Lower leg skin (tissue), 4 donors: ENCODE measurements around the gene NR1D2. TPM values are rescaled to one million over a fixed set of nuclear protein-coding genes. Genes with fewer than 3 reads are reported as not detected.
A peak's percentile ranks its signal among the peaks of the same experiment; 100 is the strongest.

ENCODE experiments used
- DNase-seq, 2 donors: peaks; one replicate each; pipeline ENCODE4 v3.0.0-alpha.2; 2019; ENCODE audit warnings: low spot score in 2 of 2
- H3K4me3 ChIP-seq: fragments of 200-600 bp; sonication (generic); 2 replicates; pipeline ENCODE4 v1.5.1; 2017; ENCODE audit warnings: mild to moderate bottlenecking, low read depth; ENCODE audit not compliant: poor library complexity, severe bottlenecking
- CTCF ChIP-seq, 3 donors: fragments of 450-650 bp; IDR thresholded peaks; one replicate each; pipeline ENCODE4 v1.5.1; 2016; ENCODE audit warnings: antibody characterized with exemption in 3 of 3, mild to moderate bottlenecking in 3 of 3, moderate library complexity in 2 of 3
- POLR2A ChIP-seq, 2 donors: fragments of 450-650 bp; IDR thresholded peaks; one replicate each; pipeline ENCODE4 v1.6.1; 2016 to 2017; ENCODE audit warnings: antibody characterized with exemption in 2 of 2, mild to moderate bottlenecking in 1 of 2, moderate library complexity in 1 of 2
- WGBS, 2 donors: methylation state at CpG; one replicate each; pipeline ENCODE4 v1.1.5; 2018; 5-methylcytosine and 5-hydroxymethylcytosine counted together
- intact Hi-C: fragments of 100-400 bp; cut with DNase I; formaldehyde crosslinking; loops from one replicate; pipeline ENCODE4 v1.15.0; 2023; ENCODE audit warnings: low total_unique reads
- total RNA-seq, 4 donors: library from RNA; depleted of rRNA; stranded (reverse); fragments of >200 nt; gene quantifications; one replicate each; pipeline ENCODE4 v1.1.0, GENCODE V29; 2016

The NR1D2 gene
- total RNA-seq, 4 donors from 2014 or later: 35.4 to 52.1 (median 42.1) TPM

- WGBS, 2 donors: 74 to 89% methylated on average over 5 of the region's 5 CpGs
These were observed 4.3 kb upstream of the NR1D2 start for GRCh38 chr3:23940775-23941174.

DNA sequence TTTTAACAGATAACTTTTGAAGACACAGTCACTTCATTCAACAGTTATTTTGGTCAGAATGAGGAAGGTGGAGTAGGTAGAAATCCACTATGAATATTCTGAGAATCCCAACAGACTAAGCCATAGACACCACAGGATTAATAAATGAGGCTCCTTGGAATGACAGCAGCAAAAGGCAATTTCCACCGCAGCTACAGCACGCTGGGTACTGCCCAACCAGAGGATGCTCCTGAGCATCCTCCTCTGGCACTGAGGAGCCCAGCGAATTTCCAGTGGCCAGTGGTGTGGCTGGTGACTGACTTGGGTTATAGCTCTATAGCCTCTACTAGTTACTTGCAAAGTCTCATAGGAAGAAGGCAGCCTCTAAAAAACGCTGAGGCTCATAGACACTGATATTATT, 3.6 kb upstream of the NR1D2 start:
- 85 to 89% methylated on average over 4 of the region's 4 CpGs for WGBS, 2 donors
- intact Hi-C loops: no loop called here
- DNase-seq: no peak
- H3K4me3 ChIP-seq: no peak overlapping the region
- no peak for TF ChIP-seq CTCF (IDR thresholded peaks at IDR 0.05)
- no peak for TF ChIP-seq POLR2A (IDR thresholded peaks at IDR 0.05)

More at GRCh38 chr3:23940775-23941174, 4.3 kb upstream of the NR1D2 start:
- intact Hi-C loops: no loop called here
- H3K4me3 ChIP-seq: no peak overlapping the region
- DNase-seq: no peak
- no peak for TF ChIP-seq CTCF (IDR thresholded peaks at IDR 0.05)
- TF ChIP-seq POLR2A (IDR thresholded peaks at IDR 0.05): no peak

- TF ChIP-seq CTCF (IDR thresholded peaks at IDR 0.05) (no peak), POLR2A (IDR thresholded peaks at IDR 0.05) (no peak)
- DNase-seq: no peak
- intact Hi-C loops: no loop called here
- 90 to 91% methylated on average over 11 of the region's 11 CpGs for WGBS, 2 donors
- no peak overlapping the region for H3K4me3 ChIP-seq
These were observed 2.5 kb upstream of the NR1D2 start for GRCh38 chr3:23942546-23942945.

- TF ChIP-seq POLR2A (IDR thresholded peaks at IDR 0.05) (no peak), CTCF (IDR thresholded peaks at IDR 0.05) (no peak)
- intact Hi-C loops: no loop called here
- 7 to 8% methylated on average over 13 of the region's 13 CpGs for WGBS, 2 donors
- no peak for DNase-seq
- H3K4me3 ChIP-seq: peak overlapping the region; percentile 63
These were observed 891 bp upstream of the NR1D2 start for GRCh38 chr3:23944007-23944783.

GRCh38 chr3:23945663-23945912, 502 bp downstream of the NR1D2 start:
- DNase-seq: no peak
- intact Hi-C loops: no loop called here
- TF ChIP-seq CTCF (IDR thresholded peaks at IDR 0.05): no peak
- TF ChIP-seq POLR2A (IDR thresholded peaks at IDR 0.05): no peak
- H3K4me3 ChIP-seq: peak overlapping the region; percentile 69
- WGBS, 2 donors: 0 to 1% methylated on average over 8 to 17 of the region's 39 CpGs
